Muscle layer of duodenum (tissue), 2 donors: Measurements from ENCODE around the gene CBR4.
"Not testable (repeated sequence)": the region's sequence is repeated elsewhere in the genome, so short reads cannot be mapped to it uniquely, and the experiment has no call there.

Experiments
- H3K27ac ChIP-seq: one replicate; pipeline ENCODE4 v1.7.0; 2013; ENCODE audit warnings: mild to moderate bottlenecking, low read length
- H3K27me3 ChIP-seq: one replicate; pipeline ENCODE4 v1.7.0; 2013; ENCODE audit warnings: low read depth, mild to moderate bottlenecking, control low read depth, low read length
- H3K36me3 ChIP-seq, 2 donors: one replicate each; pipeline ENCODE4 v1.7.0; 2013; ENCODE audit warnings: low read length in 2 of 2, control low read depth in 1 of 2, mild to moderate bottlenecking in 1 of 2; ENCODE audit not compliant: insufficient read depth in 2 of 2, control insufficient read depth in 1 of 2
- H3K4me1 ChIP-seq, 2 donors: one replicate each; pipeline ENCODE4 v1.7.0; 2013; ENCODE audit warnings: low read length in 2 of 2, mild to moderate bottlenecking in 2 of 2, control low read depth in 1 of 2, moderate library complexity in 1 of 2; ENCODE audit not compliant: insufficient read depth in 2 of 2, control insufficient read depth in 1 of 2
- H3K4me3 ChIP-seq, 2 donors: one replicate each; pipeline ENCODE4 v1.7.0; 2013; ENCODE audit warnings: low read length in 2 of 2, low read depth in 1 of 2, mild to moderate bottlenecking in 1 of 2
- H3K9me3 ChIP-seq, 2 donors: one replicate each; pipeline ENCODE4 v1.7.0; 2013; ENCODE audit warnings: low read length in 2 of 2, control low read depth in 1 of 2, mild to moderate bottlenecking in 1 of 2; ENCODE audit not compliant: control insufficient read depth in 1 of 2
- donor health status: healthy.

Gene CBR4

GRCh38 chr4:169045862-169046584, 36.0 kb upstream of the CBR4 start:
- Histone ChIP-seq H3K27me3 (no peaks in the 10 kb centered on the region), H3K27ac (no peak overlapping the region), H3K36me3 (no peaks in the 10 kb centered on the region), H3K4me1 (no peaks in the 10 kb centered on the region), H3K9me3 (no peaks in the 10 kb centered on the region), H3K4me3 (no peak overlapping the region)

GRCh38 chr4:169044714-169045447, 34.8 kb upstream of the CBR4 start:
- Histone ChIP-seq H3K27me3 (no peaks in the 10 kb centered on the region), H3K9me3 (no peaks in the 10 kb centered on the region), H3K27ac (no peak overlapping the region), H3K36me3 (no peaks in the 10 kb centered on the region), H3K4me1 (no peaks in the 10 kb centered on the region), H3K4me3 (no peak overlapping the region)

- H3K9me3 ChIP-seq, result no peaks in the 10 kb centered on the region
- no peaks in the 10 kb centered on the region for H3K4me1 ChIP-seq
- no peaks in the 10 kb centered on the region for H3K36me3 ChIP-seq
- no peak overlapping the region for H3K27ac ChIP-seq
- no peak overlapping the region for H3K4me3 ChIP-seq
- H3K27me3 ChIP-seq, result no peaks in the 10 kb centered on the region
Measured at GRCh38 chr4:169042608-169043007, 32.6 kb upstream of the CBR4 start.

- no peaks in the 10 kb centered on the region for H3K4me1 ChIP-seq
- no peak overlapping the region for H3K27ac ChIP-seq
- no peak overlapping the region for H3K4me3 ChIP-seq
- H3K36me3 ChIP-seq, result no peaks in the 10 kb centered on the region
- no peaks in the 10 kb centered on the region for H3K27me3 ChIP-seq
- H3K9me3 ChIP-seq, result no peaks in the 10 kb centered on the region
Measured at GRCh38 chr4:169040559-169041261, 30.7 kb upstream of the CBR4 start.

- Histone ChIP-seq H3K27me3 (no peaks in the 10 kb centered on the region), H3K9me3 (no peaks in the 10 kb centered on the region), H3K4me3 (no peak overlapping the region), H3K4me1 (no peaks in the 10 kb centered on the region), H3K36me3 (no peaks in the 10 kb centered on the region), H3K27ac (no peak overlapping the region)
Measured at GRCh38 chr4:169039251-169039954, 29.3 kb upstream of the CBR4 start.

GRCh38 chr4:169037506-169037905, 27.5 kb upstream of the CBR4 start:
- no peaks in the 10 kb centered on the region for H3K9me3 ChIP-seq

GRCh38 chr4:169035871-169036620, 26.0 kb upstream of the CBR4 start:
- H3K27ac ChIP-seq, H3K4me1 ChIP-seq, H3K27me3 ChIP-seq, H3K36me3 ChIP-seq, H3K4me3 ChIP-seq, H3K9me3 ChIP-seq: not testable (repeated sequence)

More at GRCh38 chr4:169037506-169037905, 27.5 kb upstream of the CBR4 start:
- no peak overlapping the region for H3K4me3 ChIP-seq
- H3K27ac ChIP-seq, result no peak overlapping the region
- no peaks in the 10 kb centered on the region for H3K27me3 ChIP-seq
- H3K36me3 ChIP-seq, result no peaks in the 10 kb centered on the region
- no peaks in the 10 kb centered on the region for H3K4me1 ChIP-seq

GRCh38 chr4:169033660-169034059, 23.6 kb upstream of the CBR4 start:
- H3K36me3 ChIP-seq, result no peaks in the 10 kb centered on the region
- no peaks in the 10 kb centered on the region for H3K27me3 ChIP-seq
- no peaks in the 10 kb centered on the region for H3K4me1 ChIP-seq
- H3K27ac ChIP-seq, result no peak overlapping the region
- H3K9me3 ChIP-seq, result no peaks in the 10 kb centered on the region
- no peak overlapping the region for H3K4me3 ChIP-seq

- H3K9me3 ChIP-seq, result no peaks in the 10 kb centered on the region
- no peak overlapping the region for H3K27ac ChIP-seq
- H3K27me3 ChIP-seq, result no peaks in the 10 kb centered on the region
- H3K4me1 ChIP-seq, result no peaks in the 10 kb centered on the region
- no peaks in the 10 kb centered on the region for H3K36me3 ChIP-seq
- H3K4me3 ChIP-seq, result no peak overlapping the region
Measured at GRCh38 chr4:169032883-169033645, 23.0 kb upstream of the CBR4 start.

- Histone ChIP-seq H3K4me1 (no peaks in the 10 kb centered on the region), H3K36me3 (no peaks in the 10 kb centered on the region), H3K27me3 (no peaks in the 10 kb centered on the region), H3K27ac (no peak overlapping the region), H3K4me3 (no peak overlapping the region), H3K9me3 (no peaks in the 10 kb centered on the region)
Measured at GRCh38 chr4:169032194-169032593, 22.1 kb upstream of the CBR4 start.
